ENCODE measurements around the gene CCDC157. TPM values are rescaled to one million over a fixed set of nuclear protein-coding genes. Genes with fewer than 3 reads are reported as not detected.
"Not testable (repeated sequence)": the region's sequence is repeated elsewhere in the genome, so short reads cannot be mapped to it uniquely, and the experiment has no call there.

Gene CCDC157
- total RNA-seq, 1 donor from 2014 or later = 9.3 TPM

GRCh38 chr22:30333707-30334087, 23.1 kb upstream of the CCDC157 start:
- Mint-ChIP-seq H3K4me3 (no peak overlapping the region), H3K27me3 (ENCODE audit: low read depth) (no peaks in the 10 kb centered on the region), H3K4me1 (peaks cover 12% of the 10 kb centered on the region), H3K36me3 (ENCODE audit: low read depth) (peaks cover 13% of the 10 kb centered on the region), H3K9me3 (no peaks in the 10 kb centered on the region), H3K27ac (ENCODE audit: unreplicated experiment) (no peak overlapping the region)
- no peak for DNase-seq (ENCODE audit: low read depth, low spot score)
- TF ChIP-seq, protein P1, sequence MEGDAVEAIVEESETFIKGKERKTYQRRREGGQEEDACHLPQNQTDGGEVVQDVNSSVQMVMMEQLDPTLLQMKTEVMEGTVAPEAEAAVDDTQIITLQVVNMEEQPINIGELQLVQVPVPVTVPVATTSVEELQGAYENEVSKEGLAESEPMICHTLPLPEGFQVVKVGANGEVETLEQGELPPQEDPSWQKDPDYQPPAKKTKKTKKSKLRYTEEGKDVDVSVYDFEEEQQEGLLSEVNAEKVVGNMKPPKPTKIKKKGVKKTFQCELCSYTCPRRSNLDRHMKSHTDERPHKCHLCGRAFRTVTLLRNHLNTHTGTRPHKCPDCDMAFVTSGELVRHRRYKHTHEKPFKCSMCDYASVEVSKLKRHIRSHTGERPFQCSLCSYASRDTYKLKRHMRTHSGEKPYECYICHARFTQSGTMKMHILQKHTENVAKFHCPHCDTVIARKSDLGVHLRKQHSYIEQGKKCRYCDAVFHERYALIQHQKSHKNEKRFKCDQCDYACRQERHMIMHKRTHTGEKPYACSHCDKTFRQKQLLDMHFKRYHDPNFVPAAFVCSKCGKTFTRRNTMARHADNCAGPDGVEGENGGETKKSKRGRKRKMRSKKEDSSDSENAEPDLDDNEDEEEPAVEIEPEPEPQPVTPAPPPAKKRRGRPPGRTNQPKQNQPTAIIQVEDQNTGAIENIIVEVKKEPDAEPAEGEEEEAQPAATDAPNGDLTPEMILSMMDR (conservative IDR thresholded peaks at IDR 0.05) = no peak

DNA sequence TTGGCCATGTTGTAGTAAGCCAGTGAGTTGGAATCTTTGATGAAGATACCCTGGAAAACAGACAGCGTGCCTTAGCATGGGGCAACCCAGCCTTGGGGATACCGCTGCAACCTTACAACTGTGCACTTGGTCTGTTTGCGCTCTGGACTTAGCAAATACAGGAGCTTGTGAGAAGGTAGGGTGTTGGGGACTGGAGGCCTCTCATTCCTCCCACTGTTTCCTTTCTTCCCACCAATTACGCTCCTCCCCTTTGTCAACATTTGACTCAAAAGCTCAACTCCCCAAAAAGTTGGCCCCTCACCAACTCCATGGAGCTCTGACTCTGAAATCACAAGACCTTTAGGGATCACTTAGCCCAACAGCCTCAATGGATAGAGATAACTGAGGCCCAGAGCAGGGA, 22.2 kb upstream of the CCDC157 start:
- TF ChIP-seq, protein P1 (conservative IDR thresholded peaks at IDR 0.05) = no peak
- H3K4me3 Mint-ChIP-seq = no peak overlapping the region
- no peaks in the 10 kb centered on the region for H3K9me3 Mint-ChIP-seq
- H3K36me3 Mint-ChIP-seq (ENCODE audit: low read depth) = peaks cover 17% of the 10 kb centered on the region
- H3K27me3 Mint-ChIP-seq (ENCODE audit: low read depth) = no peaks in the 10 kb centered on the region
- H3K4me1 Mint-ChIP-seq = peaks cover 12% of the 10 kb centered on the region
- H3K27ac Mint-ChIP-seq (ENCODE audit: unreplicated experiment) = no peak overlapping the region
- no peak for DNase-seq (ENCODE audit: low read depth, low spot score)

DNA sequence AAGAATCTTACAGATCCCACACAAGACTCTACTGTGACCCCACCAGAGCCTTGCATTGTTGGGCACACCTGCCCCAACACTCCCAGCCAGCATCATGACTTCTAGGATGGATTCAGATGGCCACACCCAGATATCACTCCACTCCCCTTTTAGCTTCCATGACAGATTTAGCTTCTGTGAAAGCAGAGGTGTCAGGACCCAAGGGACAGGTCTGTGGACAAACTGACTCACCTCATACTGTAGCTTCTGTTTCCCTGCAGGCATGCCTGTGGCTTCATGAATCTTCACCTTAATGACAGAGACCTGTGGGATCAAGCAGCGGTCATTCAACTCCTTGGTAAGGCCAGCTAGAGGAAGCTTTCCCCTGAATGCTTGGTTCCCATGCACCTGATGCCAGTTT, 21.6 kb upstream of the CCDC157 start:
- peaks cover 17% of the 10 kb centered on the region for H3K36me3 Mint-ChIP-seq (ENCODE audit: low read depth)
- H3K9me3 Mint-ChIP-seq = no peaks in the 10 kb centered on the region
- DNase-seq (ENCODE audit: low read depth, low spot score) = no peak
- TF ChIP-seq, protein P1 (conservative IDR thresholded peaks at IDR 0.05) = no peak
- H3K27me3 Mint-ChIP-seq (ENCODE audit: low read depth) = no peaks in the 10 kb centered on the region
- peaks cover 12% of the 10 kb centered on the region for H3K4me1 Mint-ChIP-seq
- H3K27ac Mint-ChIP-seq (ENCODE audit: unreplicated experiment) = no peak overlapping the region
- H3K4me3 Mint-ChIP-seq = no peak overlapping the region

DNA sequence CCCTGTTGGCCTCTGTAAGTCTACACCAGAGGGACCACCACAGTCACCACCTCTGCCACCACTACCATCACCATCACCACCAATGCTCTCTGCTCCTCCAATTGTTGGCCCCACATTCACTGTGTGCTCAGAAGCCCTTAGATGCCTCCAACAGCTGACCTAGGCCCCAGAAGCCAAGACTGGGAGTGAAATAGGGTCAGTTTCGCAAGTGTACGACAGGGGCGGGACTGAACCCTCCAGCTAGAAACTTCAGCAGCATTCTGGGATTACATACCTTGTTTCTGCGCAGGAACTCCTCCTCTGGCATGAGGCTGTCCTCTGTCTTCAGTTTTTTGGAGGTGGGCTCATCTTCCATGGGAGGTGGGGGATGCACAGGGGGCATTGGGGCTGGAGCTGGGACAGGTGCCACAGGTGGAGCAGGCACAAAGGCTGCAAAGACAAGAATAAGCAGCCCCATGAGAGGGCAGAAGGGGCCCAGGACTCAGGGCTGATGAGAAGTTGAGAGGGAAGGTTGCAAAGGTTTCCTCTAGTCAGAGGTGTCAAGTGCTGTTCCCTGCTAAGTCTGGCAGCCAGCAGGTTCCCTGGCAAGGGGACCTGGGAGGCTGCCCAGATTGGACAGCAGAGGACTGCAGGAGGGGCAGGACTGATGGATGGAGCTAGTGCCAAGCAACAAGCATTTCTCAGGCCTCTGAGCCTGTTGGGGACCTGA, 19.9 kb upstream of the CCDC157 start:
- H3K36me3 Mint-ChIP-seq (ENCODE audit: low read depth) = peaks cover 16% of the 10 kb centered on the region
- H3K4me1 Mint-ChIP-seq = peaks cover 21% of the 10 kb centered on the region
- H3K9me3 Mint-ChIP-seq = no peaks in the 10 kb centered on the region
- H3K27ac Mint-ChIP-seq (ENCODE audit: unreplicated experiment) = no peak overlapping the region
- TF ChIP-seq, protein P1 (conservative IDR thresholded peaks at IDR 0.05) = no peak
- H3K4me3 Mint-ChIP-seq = no peak overlapping the region
- no peak for DNase-seq (ENCODE audit: low read depth, low spot score)
- no peaks in the 10 kb centered on the region for H3K27me3 Mint-ChIP-seq (ENCODE audit: low read depth)

DNA sequence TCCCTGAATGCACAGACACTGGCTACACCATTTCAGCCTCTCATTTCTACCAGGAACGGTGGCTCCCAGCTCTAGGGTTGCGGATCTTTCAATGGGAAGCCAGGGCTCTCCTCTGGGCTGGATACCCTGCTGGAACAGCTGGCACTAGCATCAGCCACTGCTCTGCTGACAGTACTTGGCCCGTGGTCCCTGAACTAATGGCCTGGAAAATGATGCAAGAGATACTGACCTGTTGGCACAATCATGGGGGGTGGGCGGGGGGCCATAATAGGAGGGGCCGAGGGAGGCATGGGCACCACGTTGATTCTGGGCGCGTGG, 19.4 kb upstream of the CCDC157 start:
- peaks cover 22% of the 10 kb centered on the region for H3K4me1 Mint-ChIP-seq
- no peak overlapping the region for H3K4me3 Mint-ChIP-seq
- TF ChIP-seq, protein P1 (conservative IDR thresholded peaks at IDR 0.05) = no peak
- no peaks in the 10 kb centered on the region for H3K9me3 Mint-ChIP-seq
- H3K36me3 Mint-ChIP-seq (ENCODE audit: low read depth) = peaks cover 17% of the 10 kb centered on the region
- H3K27me3 Mint-ChIP-seq (ENCODE audit: low read depth) = no peaks in the 10 kb centered on the region
- H3K27ac Mint-ChIP-seq (ENCODE audit: unreplicated experiment) = no peak overlapping the region
- DNase-seq (ENCODE audit: low read depth, low spot score) = no peak

GRCh38 chr22:30338341-30338740, 18.5 kb upstream of the CCDC157 start:
- H3K4me1 Mint-ChIP-seq = peaks cover 17% of the 10 kb centered on the region
- peaks cover 21% of the 10 kb centered on the region for H3K36me3 Mint-ChIP-seq (ENCODE audit: low read depth)
- H3K27ac Mint-ChIP-seq (ENCODE audit: unreplicated experiment) = not testable (repeated sequence)

More at GRCh38 chr22:30338341-30338740, 18.5 kb upstream of the CCDC157 start:
- DNase-seq (ENCODE audit: low read depth, low spot score); H3K4me3 Mint-ChIP-seq; H3K27me3 Mint-ChIP-seq (ENCODE audit: low read depth); H3K9me3 Mint-ChIP-seq: not testable (repeated sequence)
